ENCODE results near the gene PPP2R2C.

DNA sequence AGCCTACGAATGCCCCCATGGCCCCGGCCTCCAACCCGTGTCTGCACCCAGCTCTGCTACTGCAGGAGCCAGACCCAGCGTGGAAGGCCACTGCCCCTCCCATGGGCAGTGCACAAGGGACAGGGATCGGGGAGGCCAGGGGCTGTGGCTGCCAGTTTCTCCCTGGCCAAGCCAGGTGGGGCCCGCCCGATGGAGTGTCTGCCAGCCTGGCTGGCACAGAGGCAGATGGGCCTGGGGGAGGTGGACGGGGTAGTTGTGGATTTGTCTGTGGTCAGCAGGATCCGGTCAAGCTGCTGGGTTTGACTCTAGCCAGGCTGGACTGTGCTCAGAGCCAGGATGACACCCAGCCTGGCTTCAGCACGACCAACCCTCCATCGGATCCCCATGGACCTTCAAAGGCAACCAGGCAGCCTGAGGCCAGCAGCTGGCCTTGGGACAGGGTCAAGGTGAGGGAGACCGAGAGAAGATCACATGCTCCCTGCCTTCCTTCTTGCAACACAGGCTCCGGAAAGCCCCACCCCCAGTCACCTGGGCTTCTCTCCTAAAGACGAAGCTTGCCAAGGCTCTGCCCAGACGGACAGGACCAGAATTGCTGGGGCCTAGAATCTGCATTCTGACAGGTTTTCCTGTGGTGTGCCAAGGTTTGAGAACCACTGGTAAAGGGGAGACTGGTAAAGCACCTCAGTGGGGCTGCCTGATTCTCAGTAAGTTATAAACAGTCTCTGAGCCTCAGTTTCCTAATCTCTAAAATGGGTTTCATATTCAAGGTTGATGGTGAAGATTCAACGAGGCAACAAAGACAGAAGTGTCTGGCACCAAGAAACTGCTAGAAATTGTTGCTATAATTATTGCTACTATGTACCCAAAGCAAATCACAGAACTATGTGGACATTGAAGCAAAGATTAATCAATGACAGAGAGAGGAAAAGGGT is 78.6 kb downstream of the PPP2R2C start:
- no peak for TF ChIP-seq POLR2A (IDR thresholded peaks at IDR 0.05; ENCODE audit: low read depth)
- no peak for TF ChIP-seq CTCF (IDR thresholded peaks at IDR 0.05)
- TF ChIP-seq POLR2AphosphoS5 (IDR thresholded peaks at IDR 0.05), result no peak
